Left lung (tissue), 10 donors: ENCODE data around the gene LIN7B. TPM values are rescaled to one million over a fixed set of nuclear protein-coding genes. Genes with fewer than 3 reads are reported as not detected.

Experiments used
- ATAC-seq: fragments of 200-7000 bp; cut with Tn5 transposase; one replicate; pipeline ENCODE4 v1.9.1; 2020; ENCODE audit warnings: moderate library complexity
- DNase-seq, 4 donors: peaks; one replicate each; pipeline ENCODE4 v3.0.0-alpha.2; 2013 to 2020
- H3K27ac ChIP-seq, 2 donors: fragments of 200-600 bp; sonication (generic) in 1 of 2; one replicate each; pipeline versions ENCODE4 v1.5.0 to v1.8.0; 2020 to 2021
- H3K27me3 ChIP-seq, 2 donors: fragments of 200-600 bp; sonication (generic) in 1 of 2; one replicate each; pipeline versions ENCODE4 v1.5.0 to v1.8.0; 2020 to 2021
- H3K36me3 ChIP-seq, 2 donors: fragments of 200-600 bp; sonication (generic) in 1 of 2; one replicate each; pipeline versions ENCODE4 v1.5.0 to v1.8.0; 2020 to 2021
- H3K4me1 ChIP-seq, 2 donors: fragments of 200-600 bp; one replicate each; pipeline ENCODE4 v1.8.0; 2021
- H3K4me3 ChIP-seq, 2 donors: fragments of 200-600 bp; sonication (generic) in 1 of 2; one replicate each; pipeline versions ENCODE4 v1.5.0 to v1.8.0; 2020 to 2021; ENCODE audit warnings: mild to moderate bottlenecking in 1 of 2
- H3K9me3 ChIP-seq, 2 donors: fragments of 200-600 bp; sonication (generic) in 1 of 2; one replicate each; pipeline versions ENCODE4 v1.5.0 to v1.8.0; 2020 to 2021
- intact Hi-C, 2 donors: fragments of 100-400 bp; cut with DNase I; formaldehyde crosslinking; loops; one replicate each; pipeline versions ENCODE4 v1.11.2 to v1.14.2; 2022
- polyA plus RNA-seq, 6 donors: library from polyadenylated mRNA; unstranded; fragments of 120-200 nt; gene quantifications; one replicate each; pipeline ENCODE4 v1.2.1, GENCODE V29; 2013; ENCODE audit not compliant: insufficient read length in 6 of 6
- total RNA-seq, 2 donors: library from RNA; stranded (reverse); fragmentation: NEBNext Ultra II Directional; extraction: Animal tissue kit (Norgen Biotek cat#: 25700); gene quantifications; one replicate each; pipeline ENCODE4 v1.2.1, GENCODE V29; 2021
- TF ChIP-seq, protein P1 (sequence below), 2 donors: fragments of 200-600 bp; sonication (generic) in 1 of 2; IDR thresholded peaks; one replicate each; pipeline versions ENCODE4 v1.5.0 to v1.8.0; 2021; ENCODE audit warnings: antibody characterized with exemption in 2 of 2
- donor health status: DM: no; HTN: yes; CAD: no.
- donor health status: DM: no; HTN: no; CAD: no.

Gene LIN7B
- total and polyA plus RNA-seq, 8 donors: 6.5 to 12.5 (median 8.1) TPM

DNA sequence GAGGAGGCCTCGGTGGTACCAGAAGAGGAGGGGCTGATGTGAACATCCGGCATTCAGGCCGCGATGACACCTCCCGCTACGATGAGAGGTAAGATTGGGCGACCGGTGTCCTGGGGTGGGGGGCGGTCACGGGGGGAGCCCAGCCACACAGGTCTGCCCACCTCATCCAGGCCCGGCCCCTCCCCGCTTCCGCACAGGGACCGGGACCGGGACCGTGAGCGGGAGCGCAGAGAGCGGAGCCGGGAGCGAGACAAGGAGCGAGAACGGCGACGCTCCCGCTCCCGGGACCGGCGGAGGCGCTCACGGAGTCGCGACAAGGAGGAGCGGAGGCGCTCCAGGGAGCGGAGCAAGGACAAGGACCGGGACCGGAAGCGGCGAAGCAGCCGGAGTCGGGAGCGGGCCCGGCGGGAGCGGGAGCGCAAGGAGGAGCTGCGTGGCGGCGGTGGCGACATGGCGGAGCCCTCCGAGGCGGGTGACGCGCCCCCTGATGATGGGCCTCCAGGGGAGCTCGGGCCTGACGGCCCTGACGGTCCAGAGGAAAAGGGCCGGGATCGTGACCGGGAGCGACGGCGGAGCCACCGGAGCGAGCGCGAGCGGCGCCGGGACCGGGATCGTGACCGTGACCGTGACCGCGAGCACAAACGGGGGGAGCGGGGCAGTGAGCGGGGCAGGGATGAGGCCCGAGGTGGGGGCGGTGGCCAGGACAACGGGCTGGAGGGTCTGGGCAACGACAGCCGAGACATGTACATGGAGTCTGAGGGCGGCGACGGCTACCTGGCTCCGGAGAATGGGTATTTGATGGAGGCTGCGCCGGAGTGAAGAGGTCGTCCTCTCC, 6.3 kb upstream of the LIN7B start:
- intact Hi-C loops: loop anchor here in 1 of 2 donors (10.0 kb wide), 1 partner anchor 97 kb away; no protein-coding TSS in a partner anchor
- TF ChIP-seq, protein P1, sequence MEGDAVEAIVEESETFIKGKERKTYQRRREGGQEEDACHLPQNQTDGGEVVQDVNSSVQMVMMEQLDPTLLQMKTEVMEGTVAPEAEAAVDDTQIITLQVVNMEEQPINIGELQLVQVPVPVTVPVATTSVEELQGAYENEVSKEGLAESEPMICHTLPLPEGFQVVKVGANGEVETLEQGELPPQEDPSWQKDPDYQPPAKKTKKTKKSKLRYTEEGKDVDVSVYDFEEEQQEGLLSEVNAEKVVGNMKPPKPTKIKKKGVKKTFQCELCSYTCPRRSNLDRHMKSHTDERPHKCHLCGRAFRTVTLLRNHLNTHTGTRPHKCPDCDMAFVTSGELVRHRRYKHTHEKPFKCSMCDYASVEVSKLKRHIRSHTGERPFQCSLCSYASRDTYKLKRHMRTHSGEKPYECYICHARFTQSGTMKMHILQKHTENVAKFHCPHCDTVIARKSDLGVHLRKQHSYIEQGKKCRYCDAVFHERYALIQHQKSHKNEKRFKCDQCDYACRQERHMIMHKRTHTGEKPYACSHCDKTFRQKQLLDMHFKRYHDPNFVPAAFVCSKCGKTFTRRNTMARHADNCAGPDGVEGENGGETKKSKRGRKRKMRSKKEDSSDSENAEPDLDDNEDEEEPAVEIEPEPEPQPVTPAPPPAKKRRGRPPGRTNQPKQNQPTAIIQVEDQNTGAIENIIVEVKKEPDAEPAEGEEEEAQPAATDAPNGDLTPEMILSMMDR (IDR thresholded peaks at IDR 0.05): no peak
- H3K4me1 ChIP-seq: no peaks in the 10 kb centered on the region
- ATAC-seq (no peak), DNase-seq (no peak)
- H3K27me3 ChIP-seq: no peaks in the 10 kb centered on the region
- no peak overlapping the region for H3K4me3 ChIP-seq
- no peaks in the 10 kb centered on the region for H3K9me3 ChIP-seq
- H3K36me3 ChIP-seq: peaks cover 0 to 66% of the 10 kb centered on the region in 2 donors
- no peak overlapping the region for H3K27ac ChIP-seq

DNA sequence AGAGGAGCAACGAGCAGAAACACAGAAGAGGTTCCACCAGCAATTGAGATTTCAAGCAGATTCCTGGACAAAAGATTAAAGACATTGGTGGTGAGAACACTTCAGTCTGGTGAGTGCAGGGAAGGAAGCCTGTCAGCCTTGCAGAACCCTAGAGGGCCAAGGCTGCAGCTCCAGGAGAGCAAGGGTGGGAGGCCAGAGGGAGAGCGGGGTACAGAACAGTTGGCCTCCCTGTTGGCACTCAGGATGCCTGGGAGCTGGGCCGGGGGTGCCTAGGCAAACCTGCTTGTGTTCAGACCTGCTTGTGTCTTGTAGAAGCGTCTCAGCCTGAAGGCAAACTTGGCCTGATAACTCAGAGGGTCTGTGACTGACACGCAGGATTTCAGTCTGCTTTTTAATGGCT, 5.1 kb upstream of the LIN7B start:
- no peaks in the 10 kb centered on the region for H3K9me3 ChIP-seq
- H3K27ac ChIP-seq: no peak overlapping the region
- peaks cover 4 to 10% of the 10 kb centered on the region in 2 donors for H3K4me1 ChIP-seq
- intact Hi-C loops: loop anchor here in 1 of 2 donors (10.0 kb wide), 1 partner anchor 96 kb away; no protein-coding TSS in a partner anchor
- TF ChIP-seq, protein P1 (IDR thresholded peaks at IDR 0.05): no peak
- DNase-seq (no peak), ATAC-seq (no peak)
- peaks cover 0 to 53% of the 10 kb centered on the region in 2 donors for H3K36me3 ChIP-seq
- H3K27me3 ChIP-seq: no peaks in the 10 kb centered on the region
- no peak overlapping the region for H3K4me3 ChIP-seq

DNA sequence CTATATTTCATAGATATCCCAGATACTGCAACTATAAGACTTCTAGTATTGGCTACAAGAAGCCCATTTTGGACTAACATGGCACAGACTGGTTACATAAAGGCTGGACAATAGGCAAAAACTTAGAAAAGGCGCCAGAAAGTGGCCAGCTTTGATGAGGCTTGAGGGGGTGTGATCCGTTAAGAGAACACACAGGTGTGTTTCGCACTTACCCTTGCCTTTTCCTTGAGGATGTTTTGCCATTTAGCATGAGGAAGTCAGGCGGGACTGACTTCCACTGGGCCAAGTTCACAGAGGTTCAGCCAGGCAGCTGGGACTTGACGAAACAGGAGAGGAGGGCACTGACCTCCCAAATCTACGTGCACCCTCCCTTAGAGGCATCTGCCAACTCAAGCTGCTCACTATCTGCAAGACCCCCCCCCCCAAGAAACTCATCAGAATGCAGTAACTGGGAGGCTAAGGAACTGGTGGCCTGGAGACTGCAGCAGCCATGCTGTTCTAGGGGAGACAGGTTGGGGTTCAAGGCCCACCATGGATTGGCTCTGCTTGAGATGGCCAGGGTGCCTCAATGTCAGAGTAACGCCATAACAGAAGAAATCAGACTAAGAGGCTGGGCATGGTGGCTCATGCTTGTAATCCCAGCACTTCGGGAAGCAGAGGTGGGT, 4.5 kb upstream of the LIN7B start:
- intact Hi-C loops: loop anchor here in 1 of 2 donors (10.0 kb wide), 1 partner anchor 95 kb away; no protein-coding TSS in a partner anchor
- Histone ChIP-seq H3K27me3 (no peaks in the 10 kb centered on the region), H3K9me3 (no peaks in the 10 kb centered on the region), H3K36me3 (peaks cover 0 to 47% of the 10 kb centered on the region in 2 donors), H3K4me1 (peaks cover 4 to 12% of the 10 kb centered on the region in 2 donors), H3K27ac (no peak overlapping the region), H3K4me3 (no peak overlapping the region)
- TF ChIP-seq, protein P1 (IDR thresholded peaks at IDR 0.05): no peak
- DNase-seq (no peak), ATAC-seq (no peak)

DNA sequence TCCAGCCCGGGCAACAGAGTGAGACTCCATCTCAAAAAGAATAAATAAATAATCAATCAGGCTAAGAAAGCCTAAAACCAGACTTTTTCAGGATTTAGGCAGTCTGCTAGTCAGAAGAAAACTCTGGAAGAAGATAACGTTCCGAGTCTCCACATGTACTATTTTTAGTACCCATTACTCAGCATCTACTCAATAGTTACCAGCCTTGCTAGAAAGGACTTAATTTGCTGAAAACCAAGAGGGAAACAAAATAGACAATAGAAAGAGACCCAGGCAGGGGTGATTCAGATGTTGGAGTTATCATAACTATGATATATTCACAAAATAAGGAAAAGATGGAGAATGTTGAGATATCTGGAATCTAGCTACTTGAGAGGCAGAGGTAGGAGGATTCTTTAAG, 3.6 kb upstream of the LIN7B start:
- ATAC-seq: no peak
- TF ChIP-seq, protein P1 (IDR thresholded peaks at IDR 0.05): no peak
- H3K36me3 ChIP-seq: peaks cover 0 to 38% of the 10 kb centered on the region in 2 donors
- intact Hi-C loops: no loop called here
- H3K9me3 ChIP-seq: no peaks in the 10 kb centered on the region
- peaks cover 4 to 20% of the 10 kb centered on the region in 2 donors for H3K4me1 ChIP-seq
- H3K4me3 ChIP-seq: no peak overlapping the region
- no peak overlapping the region for H3K27ac ChIP-seq
- no peaks in the 10 kb centered on the region for H3K27me3 ChIP-seq
- DNase-seq: no peak
